HG02973 (cell line): ENCODE measurements around the gene ZG16B.

Experiments used
- ATAC-seq: cut with Tn5 transposase; IDR thresholded peaks from one replicate; pipeline ENCODE4 v1.9.1; 2021; ENCODE audit warnings: moderate library complexity; ENCODE audit not compliant: unreplicated experiment

ZG16B gene

GRCh38 chr16:2829501-2830354 lies at the start of gene ZG16B:
Gene ZG16B, plus strand, starts transcription at chr16:2830303. Its CDS starts 139 bp downstream, at chr16:2830442.
- ATAC-seq, result no peak

- no peak for ATAC-seq
These were observed 47.3 kb upstream of the ZG16B start for GRCh38 chr16:2782583-2783351.

GRCh38 chr16:2783581-2784357 lies 46.3 kb upstream of the ZG16B start:
- no peak for ATAC-seq

- ATAC-seq, result no peak
These were observed 45.6 kb upstream of the ZG16B start for GRCh38 chr16:2784358-2785100.

- ATAC-seq, result no peak
These were observed 44.8 kb upstream of the ZG16B start for GRCh38 chr16:2785101-2785991.

GRCh38 chr16:2786061-2786825 lies 43.9 kb upstream of the ZG16B start:
- ATAC-seq, result no peak

GRCh38 chr16:2786826-2787151 lies 43.3 kb upstream of the ZG16B start:
- ATAC-seq, result no peak

GRCh38 chr16:2787406-2787805 lies 42.7 kb upstream of the ZG16B start, which contains the start of gene PRSS33:
Gene PRSS33, minus strand, starts transcription at chr16:2787560. Its CDS starts 1,013 bp downstream, at chr16:2786547.
- no peak for ATAC-seq

- ATAC-seq, result no peak
These were observed 42.1 kb upstream of the ZG16B start for GRCh38 chr16:2787961-2788360.

GRCh38 chr16:2790631-2791030 lies 39.5 kb upstream of the ZG16B start:
- ATAC-seq, result no peak

GRCh38 chr16:2791174-2791573 lies 38.9 kb upstream of the ZG16B start:
- ATAC-seq, result no peak

- no peak for ATAC-seq
These were observed 37.2 kb upstream of the ZG16B start for GRCh38 chr16:2792940-2793339.

- ATAC-seq, result no peak
These were observed 34.5 kb upstream of the ZG16B start for GRCh38 chr16:2795395-2796143.

GRCh38 chr16:2798723-2799204 lies 31.3 kb upstream of the ZG16B start:
- ATAC-seq, result no peak

- ATAC-seq, result no peak
These were observed 30.8 kb upstream of the ZG16B start for GRCh38 chr16:2799205-2799858.

- no peak for ATAC-seq
These were observed 30.3 kb upstream of the ZG16B start for GRCh38 chr16:2799859-2800226.

- ATAC-seq, result no peak
These were observed 26.4 kb upstream of the ZG16B start for GRCh38 chr16:2803545-2804195.
